Ovary (tissue), 10 donors: ENCODE results near the gene ZIM2. TPM values are rescaled to one million over a fixed set of nuclear protein-coding genes. Genes with fewer than 3 reads are reported as not detected.

Experiments used
- DNase-seq, 5 donors: peaks; one replicate each; pipeline ENCODE4 v3.0.0-alpha.2; 2019 to 2020
- H3K27ac ChIP-seq, 2 donors: fragments of 200-600 bp; one replicate each; pipeline versions ENCODE4 v1.5.1 to v1.8.0; 2019 to 2022
- H3K27me3 ChIP-seq: fragments of 200-600 bp; one replicate; pipeline ENCODE4 v1.8.0; 2022
- H3K36me3 ChIP-seq: fragments of 200-600 bp; sonication (generic); one replicate; pipeline ENCODE4 v1.5.1; 2019
- H3K4me1 ChIP-seq: one replicate; pipeline ENCODE4 v1.8.1; 2013; ENCODE audit warnings: mild to moderate bottlenecking, moderate library complexity; ENCODE audit not compliant: insufficient read depth
- H3K4me3 ChIP-seq: fragments of 200-600 bp; sonication (generic); one replicate; pipeline ENCODE4 v1.5.1; 2017
- H3K9me3 ChIP-seq, 2 donors: fragments of 200-600 bp in 1 of 2; sonication (generic) in 1 of 2; one replicate each; pipeline versions ENCODE4 v1.5.1 to v1.8.1; 2013 to 2019; ENCODE audit warnings: mild to moderate bottlenecking in 1 of 2, moderate library complexity in 1 of 2
- EP300 ChIP-seq: sonication (generic); formaldehyde crosslinking; IDR thresholded peaks from one replicate; pipeline ENCODE4 v1.6.1; 2017; ENCODE audit warnings: antibody characterized with exemption
- POLR2A ChIP-seq: fragments of 450-650 bp; IDR thresholded peaks from one replicate; pipeline ENCODE4 v1.6.1; 2017; ENCODE audit warnings: antibody characterized with exemption, mild to moderate bottlenecking, moderate library complexity
- WGBS, 3 donors: extraction: QIAGEN DNeasy Blood & Tissue Kit in 1 of 3; methylation state at CpG; one replicate each; pipeline versions ENCODE4 v1.1.5 to v1.1.7; 2013 to 2017; 5-methylcytosine and 5-hydroxymethylcytosine counted together
- intact Hi-C, 4 donors: fragments of 100-400 bp; cut with DNase I; formaldehyde crosslinking; loops; one replicate each; pipeline versions ENCODE4 v1.11.0 to v1.15.1; 2022 to 2023
- long read RNA-seq, 3 donors: library from polyadenylated mRNA in 2 of 3; unstranded in 2 of 3; transcript quantifications; one replicate each; pipeline ENCODE4 v2.0.0 and lab custom pipeline, GENCODE V29; 2021 to 2026
- polyA plus RNA-seq, 2 donors: library from polyadenylated mRNA; stranded (reverse); fragments of 200-250 nt in 1 of 2; fragments of 350-450 nt in 1 of 2; fragmentation: Illumina TruSeq in 1 of 2; extraction: RNeasy Lipid Tissue Mini Kit (QIAGEN cat#74804) in 1 of 2; gene quantifications; one replicate each; pipeline ENCODE4 v1.2.3, GENCODE V29; 2013 to 2014
- total RNA-seq, 7 donors: library from RNA; depleted of rRNA in 2 of 7; stranded (reverse); fragments of >200 nt in 2 of 7; fragmentation: NEBNext Ultra II Directional in 3 of 7; extraction: Animal tissue kit (Norgen Biotek cat#: 25700) in 3 of 7; gene quantifications; one replicate each; pipeline versions ENCODE4 v1.1.0 to v1.2.4, GENCODE V29; 2016 to 2023
- TF ChIP-seq, protein P1 (sequence below), 3 donors: fragments of 450-650 bp in 2 of 3; fragments of 200-600 bp in 1 of 3; IDR thresholded peaks; one replicate each; pipeline versions ENCODE4 v1.5.1 to v1.8.0; 2016 to 2022; ENCODE audit warnings: antibody characterized with exemption in 3 of 3, mild to moderate bottlenecking in 1 of 3
- donor health status: DM: no; HTN: no; CAD: no; lungs with moderate emphysema.
- donor health status: DM: no; HTN: no; CAD: no.
- donor health status: Bipolar disorder and iron deficiency.
- donor health status: DM: yes; HTN: yes; CAD: no.
- donor health status: DM: no; HTN: no; CAD: no.
- donor health status: DM: yes; HTN: yes; CAD: no.

Gene ZIM2
- total RNA-seq (10 to 100 TPM in 6 of 7 donors, 1 to 10 TPM in 1; 2.2 to 34.2 (median 19.6) TPM), polyA plus RNA-seq (1 to 10 TPM; 2.7 to 6.7 TPM)
- long read RNA-seq, donor 1, transcript ZIM2-201 (11 exons, 2,107 nt): major isoform, 45 of 236 reads
- long read RNA-seq, donor 1, partial matches to known transcripts: 67 of 236 reads
- long read RNA-seq, donor 1, other reads (novel, unspliced or antisense): 123 of 236 reads
- long read RNA-seq, donor 2, partial matches to known transcripts: 0 of 1 reads
- long read RNA-seq, donor 2, other reads (novel, unspliced or antisense): 0 of 1 reads
- long read RNA-seq, donor 3, partial matches to known transcripts: 1 of 14 reads
- long read RNA-seq, donor 3, other reads (novel, unspliced or antisense): 11 of 14 reads

DNA sequence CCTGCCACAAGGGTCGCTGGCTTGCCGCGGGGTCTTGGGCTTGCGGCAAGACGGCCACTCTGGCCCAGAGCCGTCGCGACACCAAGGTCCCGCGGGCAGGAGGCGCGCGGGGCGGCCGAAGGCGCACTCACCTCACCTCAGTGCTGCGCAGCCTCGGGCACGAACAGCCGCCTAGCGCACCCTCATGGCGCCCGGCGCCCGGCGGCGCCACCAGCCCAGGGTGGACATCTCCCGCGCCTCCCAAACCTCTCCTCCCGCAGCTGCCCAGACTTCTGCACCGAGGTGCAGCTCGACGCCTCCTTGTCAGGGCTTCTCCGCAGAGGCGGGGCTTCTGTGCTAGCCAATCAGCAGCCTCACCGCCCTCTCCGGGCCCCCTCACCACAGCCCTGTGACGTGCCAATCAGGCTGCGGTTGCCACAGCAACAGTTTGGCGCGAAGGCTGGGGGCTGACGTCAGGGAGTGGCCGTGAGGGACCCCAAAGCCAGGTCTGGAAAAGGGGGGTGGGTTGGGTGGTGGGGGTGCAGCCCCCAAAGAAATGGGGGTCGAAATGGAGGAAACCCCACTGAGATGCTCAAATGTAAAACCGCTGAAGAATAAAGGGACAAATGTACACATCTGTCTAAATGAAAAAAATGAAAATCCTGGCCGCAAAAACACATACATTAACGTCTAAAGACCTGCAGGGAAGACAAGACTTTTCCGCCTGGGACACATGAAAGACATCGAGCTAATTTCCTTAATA lies at the start of gene ZIM2, which contains the start of gene PEG3:
Gene ZIM2, minus strand, starts transcription at position 276 of the 742 bp plus-strand sequence. CDS start 16,449 bp downstream, outside the sequence.
Gene PEG3, minus strand, starts transcription at position 276 of the 742 bp plus-strand sequence. CDS start 16,071 bp downstream, outside the sequence.
- H3K4me1 ChIP-seq: peaks cover 2% of the 10 kb centered on the region
- WGBS, 3 donors: 52 to 68% (median 57%) methylated on average over 36 to 49 of the region's 49 CpGs

DNA sequence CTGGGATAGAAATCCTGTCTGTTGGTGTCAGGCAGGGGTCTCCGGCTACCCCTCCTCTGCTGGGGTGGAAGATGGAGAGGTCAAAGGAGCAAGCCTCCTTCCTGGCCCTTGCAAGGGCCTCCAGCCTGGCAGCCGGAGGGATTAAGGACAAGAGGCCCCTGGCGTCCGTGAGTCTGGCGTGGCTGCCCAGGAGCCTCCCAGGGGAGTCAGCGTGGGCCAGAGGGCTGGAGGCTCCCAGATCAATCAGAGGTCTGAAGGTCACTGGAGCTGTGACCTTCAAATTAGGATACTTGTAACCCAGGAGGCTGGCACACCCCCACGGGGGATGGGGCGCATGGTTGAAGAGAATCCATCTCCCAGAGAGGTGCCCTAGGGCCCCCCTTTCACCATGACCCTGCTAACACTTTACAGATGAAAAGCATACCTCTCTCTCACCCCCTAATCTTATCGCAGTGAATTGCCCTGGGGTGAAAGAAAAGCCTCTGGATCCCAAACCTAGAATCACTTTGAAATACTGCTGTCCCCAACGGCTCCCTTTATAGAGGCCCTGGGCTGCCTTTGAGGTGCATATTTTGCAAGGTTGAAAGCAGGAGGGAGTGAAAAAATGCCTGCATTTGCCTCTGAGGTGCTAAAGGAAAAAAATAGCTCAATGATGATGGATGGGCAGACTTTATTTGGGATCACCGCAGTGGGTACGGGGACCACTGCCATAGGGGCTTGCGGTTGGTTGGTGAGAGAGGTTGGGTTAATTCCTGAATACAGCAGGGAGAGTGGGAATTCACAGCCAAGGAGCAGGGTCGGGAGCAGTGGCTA lies 44.9 kb upstream of the ZIM2 start:
- Histone ChIP-seq H3K9me3 (no peaks in the 10 kb centered on the region), H3K36me3 (no peaks in the 10 kb centered on the region), H3K27ac (peak overlapping the region in 1 of 2 donors; percentile 21), H3K4me3 (no peak overlapping the region), H3K27me3 (no peaks in the 10 kb centered on the region), H3K4me1 (peaks cover 4% of the 10 kb centered on the region)
- WGBS, 3 donors: 47 to 55% (median 51%) methylated on average over 14 of the region's 14 CpGs
- intact Hi-C loops: no loop called here
- DNase-seq: no peak
- no peak for TF ChIP-seq POLR2A
- no peak for TF ChIP-seq EP300
- TF ChIP-seq, protein P1, sequence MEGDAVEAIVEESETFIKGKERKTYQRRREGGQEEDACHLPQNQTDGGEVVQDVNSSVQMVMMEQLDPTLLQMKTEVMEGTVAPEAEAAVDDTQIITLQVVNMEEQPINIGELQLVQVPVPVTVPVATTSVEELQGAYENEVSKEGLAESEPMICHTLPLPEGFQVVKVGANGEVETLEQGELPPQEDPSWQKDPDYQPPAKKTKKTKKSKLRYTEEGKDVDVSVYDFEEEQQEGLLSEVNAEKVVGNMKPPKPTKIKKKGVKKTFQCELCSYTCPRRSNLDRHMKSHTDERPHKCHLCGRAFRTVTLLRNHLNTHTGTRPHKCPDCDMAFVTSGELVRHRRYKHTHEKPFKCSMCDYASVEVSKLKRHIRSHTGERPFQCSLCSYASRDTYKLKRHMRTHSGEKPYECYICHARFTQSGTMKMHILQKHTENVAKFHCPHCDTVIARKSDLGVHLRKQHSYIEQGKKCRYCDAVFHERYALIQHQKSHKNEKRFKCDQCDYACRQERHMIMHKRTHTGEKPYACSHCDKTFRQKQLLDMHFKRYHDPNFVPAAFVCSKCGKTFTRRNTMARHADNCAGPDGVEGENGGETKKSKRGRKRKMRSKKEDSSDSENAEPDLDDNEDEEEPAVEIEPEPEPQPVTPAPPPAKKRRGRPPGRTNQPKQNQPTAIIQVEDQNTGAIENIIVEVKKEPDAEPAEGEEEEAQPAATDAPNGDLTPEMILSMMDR (IDR thresholded peaks at IDR 0.05): no peak

More for the DNA sequence above, at the start of gene ZIM2, which contains the start of gene PEG3:
- H3K36me3 ChIP-seq: no peaks in the 10 kb centered on the region
- intact Hi-C loops: loop anchor here in 1 of 4 donors (10.0 kb wide), 1 partner anchor 134 kb away; no protein-coding TSS in a partner anchor
- peak; percentile 94 to 95 (median 95) for DNase-seq
- TF ChIP-seq POLR2A: peak; percentile 93
- TF ChIP-seq, protein P1 (IDR thresholded peaks at IDR 0.05): no peak
- H3K27ac ChIP-seq: peak within 1 kb of the TSS; percentile 56 to 90
- H3K4me3 ChIP-seq: peak within 1 kb of the TSS; percentile 62
- no peaks in the 10 kb centered on the region for H3K9me3 ChIP-seq
- H3K27me3 ChIP-seq: no peaks in the 10 kb centered on the region

DNA sequence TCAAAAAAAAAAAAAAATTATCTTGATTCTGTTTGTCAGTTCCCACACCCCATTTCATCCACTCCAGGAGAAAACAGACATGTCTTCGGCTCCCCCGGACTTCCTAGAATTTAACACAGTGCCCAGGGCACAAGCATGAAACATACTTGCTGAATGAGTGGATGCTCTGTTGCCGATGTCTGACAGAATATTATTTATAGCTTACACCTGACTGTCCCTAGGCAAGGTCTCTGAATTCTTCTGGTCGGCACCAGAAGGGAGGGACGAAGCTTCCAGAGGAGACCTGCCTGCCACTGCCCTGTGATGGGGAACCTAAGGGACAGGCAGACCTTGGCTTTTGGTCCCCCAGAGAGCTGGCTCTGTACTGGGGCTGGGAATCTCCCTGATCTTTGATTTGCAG lies 43.9 kb upstream of the ZIM2 start:
- no peak for DNase-seq
- peaks cover 4% of the 10 kb centered on the region for H3K4me1 ChIP-seq
- H3K4me3 ChIP-seq: no peak overlapping the region
- WGBS, 3 donors: 81 to 89% (median 82%) methylated on average over 5 of the region's 5 CpGs
- no peaks in the 10 kb centered on the region for H3K27me3 ChIP-seq
- H3K9me3 ChIP-seq: no peaks in the 10 kb centered on the region
- no peaks in the 10 kb centered on the region for H3K36me3 ChIP-seq
- intact Hi-C loops: no loop called here
- TF ChIP-seq, protein P1 (IDR thresholded peaks at IDR 0.05): no peak
- TF ChIP-seq POLR2A (no peak), EP300 (no peak)
- no peak overlapping the region for H3K27ac ChIP-seq
